ENCODE data around the gene ZNF148.
"Not testable (repeated sequence)": the region's sequence is repeated elsewhere in the genome, so short reads cannot be mapped to it uniquely, and the experiment has no call there.

Gene ZNF148

DNA sequence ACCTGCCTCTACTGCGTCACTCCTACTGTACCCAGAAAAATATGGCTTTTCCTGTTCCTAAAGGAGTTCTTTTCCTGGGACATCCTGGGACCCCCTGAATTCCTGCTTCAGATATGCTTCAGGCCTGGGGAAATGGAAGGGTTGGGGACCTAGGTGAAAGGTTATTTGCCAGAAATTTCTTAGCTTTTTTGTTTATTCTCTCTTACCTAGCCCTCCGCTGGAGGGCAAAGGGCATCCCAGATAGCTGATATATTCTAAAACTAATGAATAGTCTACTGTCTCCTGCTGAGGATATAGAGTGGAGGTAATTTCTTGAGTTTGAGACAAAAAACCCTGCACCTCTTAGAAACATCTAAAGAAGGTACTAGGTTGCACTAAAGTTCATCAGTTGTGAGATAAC, 3.6 kb upstream of the ZNF148 start:
- in situ Hi-C loops (cut with MboI; ENCODE audit: low sequenced_read_pairs): no loop called here

DNA sequence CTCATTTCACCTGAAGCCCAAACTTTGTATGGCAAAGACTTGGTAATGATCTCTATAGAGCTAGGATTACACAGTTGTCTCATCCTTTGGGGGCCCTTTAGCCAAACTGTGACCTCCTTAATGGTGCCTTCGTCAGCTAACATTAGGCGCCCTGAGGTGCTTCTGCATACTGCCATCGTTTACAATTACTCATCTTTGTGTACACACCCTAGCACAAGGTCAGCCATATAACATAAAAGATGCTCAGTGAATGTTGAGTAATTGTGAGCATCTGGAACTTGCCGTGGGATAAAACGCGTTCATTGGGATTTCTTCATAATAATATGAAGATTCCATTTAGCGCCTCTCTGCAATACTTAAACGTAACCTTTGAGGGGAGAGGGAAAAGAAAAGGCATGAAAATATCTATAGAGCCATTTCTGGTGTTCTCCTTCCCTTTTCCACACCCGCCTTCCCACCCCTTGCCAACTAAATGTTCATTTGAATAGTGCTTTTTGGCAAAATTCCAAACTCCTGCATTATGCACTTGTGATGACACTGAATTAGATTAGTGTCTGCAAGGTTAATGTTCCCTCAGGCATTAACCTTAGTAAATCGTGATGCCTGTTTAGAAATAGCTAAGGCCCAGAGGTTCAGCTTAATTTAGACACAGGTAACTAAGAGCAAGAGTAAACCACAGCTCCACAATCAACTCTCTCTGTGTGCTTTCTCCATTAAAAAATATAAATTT, 990 bp upstream of the ZNF148 start:
- in situ Hi-C loops (cut with MboI; ENCODE audit: low sequenced_read_pairs): no loop called here

DNA sequence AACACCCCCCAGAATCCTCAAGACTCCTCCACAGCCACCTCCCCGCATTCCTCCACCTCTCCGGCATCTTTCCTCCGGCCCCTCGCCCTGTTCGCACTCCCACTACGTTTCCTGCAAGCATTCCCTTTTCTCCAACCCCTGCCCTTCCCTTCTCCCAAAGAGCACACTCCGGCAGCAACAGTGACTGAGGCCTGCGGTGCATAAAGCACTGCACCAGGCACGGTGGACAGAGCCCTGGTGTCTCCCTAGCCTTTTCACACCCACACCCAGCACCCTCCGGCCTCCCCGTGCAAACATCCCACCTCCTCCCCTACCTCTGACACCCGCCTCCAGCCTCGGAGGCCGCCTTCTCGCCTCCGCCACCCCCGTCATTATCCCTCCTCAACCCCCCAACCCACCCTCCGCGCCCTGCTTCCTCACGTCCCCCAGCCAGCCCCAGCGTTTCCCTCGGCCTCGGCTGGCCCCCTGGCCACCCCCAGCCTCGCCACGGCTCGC, 577 bp downstream of the ZNF148 start:
- in situ Hi-C loops (cut with MboI; ENCODE audit: low sequenced_read_pairs): no loop called here

DNA sequence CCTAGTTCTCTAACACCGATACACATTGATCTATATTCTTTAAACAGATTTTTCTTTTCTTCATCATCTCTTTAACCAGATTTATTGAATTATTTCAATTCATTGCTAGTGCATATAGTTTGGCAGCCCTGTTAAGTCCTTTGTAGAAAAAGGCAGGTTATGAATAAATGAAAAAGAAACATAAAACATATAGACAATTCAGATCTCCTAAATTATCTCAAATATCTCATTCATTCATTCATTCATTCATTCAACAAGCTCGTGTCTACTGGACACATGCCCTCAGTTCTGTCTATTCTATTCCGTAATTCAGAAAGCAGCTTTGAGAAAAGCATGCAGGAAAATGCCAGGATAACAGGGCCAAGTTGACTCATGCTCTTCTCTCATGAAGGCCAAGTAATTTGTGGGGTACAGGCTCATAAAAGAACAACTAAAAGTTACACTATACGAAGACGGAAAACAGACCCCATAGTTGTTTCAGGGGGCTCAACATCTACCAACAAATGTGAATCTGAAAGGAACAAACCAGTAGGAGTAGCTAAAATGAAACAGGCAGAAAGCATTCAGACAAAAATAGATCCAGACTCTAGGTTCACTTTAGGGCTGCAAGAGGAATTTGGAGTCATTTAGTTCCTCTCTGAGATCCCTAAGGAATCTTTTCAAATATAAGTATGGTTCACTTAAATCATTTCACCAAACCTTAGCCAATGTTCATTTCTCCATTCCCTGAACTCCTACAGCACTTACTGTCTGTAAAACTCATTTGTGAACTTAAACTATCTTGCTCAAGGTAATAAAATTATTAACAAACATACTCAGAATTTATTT, 7.5 kb downstream of the ZNF148 start:
- in situ Hi-C loops (cut with MboI; ENCODE audit: low sequenced_read_pairs): no loop called here

DNA sequence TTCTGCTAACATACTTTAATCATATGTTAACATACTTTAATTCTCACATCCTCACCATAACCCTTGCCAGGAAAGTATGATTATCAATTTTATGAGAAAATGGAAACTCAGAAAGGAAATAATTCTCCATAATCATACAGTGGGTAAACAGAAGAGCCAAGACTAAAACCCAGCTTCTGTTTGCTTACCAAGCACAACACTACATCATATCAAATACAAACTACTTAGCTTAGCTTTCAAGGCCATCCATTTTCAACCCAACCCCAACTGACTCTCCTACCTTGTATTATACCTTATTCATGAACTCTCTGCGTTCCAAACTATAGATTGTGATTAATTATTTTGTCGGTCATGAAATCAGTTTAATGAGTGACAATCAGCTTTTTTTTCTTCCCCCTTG, 9.0 kb downstream of the ZNF148 start:
- in situ Hi-C loops (cut with MboI; ENCODE audit: low sequenced_read_pairs): no loop called here

DNA sequence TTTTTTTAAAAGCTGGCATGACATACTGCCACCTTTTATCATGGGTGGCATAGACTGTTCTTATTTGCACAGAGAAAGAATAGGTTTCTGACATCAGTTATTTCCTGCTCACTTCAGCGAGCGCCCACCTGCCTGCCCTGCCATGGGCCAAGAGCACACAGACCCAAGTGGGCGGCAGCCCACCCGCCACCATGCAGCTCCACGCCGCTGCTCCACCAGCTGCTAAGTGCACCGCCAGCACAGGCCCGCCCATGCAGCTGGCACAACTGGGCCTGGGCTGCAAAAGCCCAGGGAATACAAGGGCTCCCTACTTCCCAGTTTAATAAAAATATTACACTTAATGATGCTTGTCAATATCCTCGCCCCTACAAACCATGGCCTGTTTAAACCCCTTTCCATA, 15.4 kb downstream of the ZNF148 start:
- in situ Hi-C loops (cut with MboI; ENCODE audit: low sequenced_read_pairs): no loop called here

DNA sequence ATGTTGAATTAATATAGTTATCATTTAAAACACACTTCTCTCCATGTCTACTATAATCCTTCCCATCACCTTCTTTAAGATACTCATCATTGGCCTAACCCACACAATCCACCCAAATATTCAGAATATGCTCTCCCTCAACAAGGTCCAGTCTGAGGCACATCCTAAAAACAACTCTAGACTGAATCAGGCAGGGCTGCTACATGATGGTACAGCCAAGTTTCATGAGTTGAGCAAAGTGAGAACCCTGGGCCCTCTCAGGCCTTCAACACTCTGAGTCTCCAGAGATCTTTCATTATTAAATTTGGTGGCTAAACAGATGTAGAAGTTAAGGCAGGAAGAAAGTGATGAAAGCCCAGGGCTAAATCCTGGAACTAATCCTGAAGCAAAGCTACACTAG, 16.2 kb downstream of the ZNF148 start:
- in situ Hi-C loops (cut with MboI; ENCODE audit: low sequenced_read_pairs): no loop called here

DNA sequence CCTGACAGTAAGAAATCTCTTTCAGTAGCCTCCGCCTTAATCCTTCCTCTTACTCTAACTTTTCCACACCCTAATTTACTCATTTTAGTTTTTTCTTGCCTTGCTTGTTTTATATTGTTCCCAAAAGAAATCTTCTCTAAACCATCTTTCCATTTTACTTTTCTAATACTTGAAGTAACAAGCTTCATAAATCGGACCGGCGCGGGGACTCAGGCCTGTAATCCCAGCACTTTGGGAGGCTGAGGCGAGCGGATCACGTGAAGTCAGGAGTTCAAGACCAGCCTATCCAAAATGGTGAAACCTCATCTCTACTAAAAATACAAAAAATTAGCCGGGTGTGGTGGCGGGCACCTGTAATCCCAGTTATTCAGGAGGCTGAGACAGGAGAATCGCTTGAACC, 17.3 kb downstream of the ZNF148 start:
- in situ Hi-C loops (cut with MboI; ENCODE audit: low sequenced_read_pairs): no loop called here

DNA sequence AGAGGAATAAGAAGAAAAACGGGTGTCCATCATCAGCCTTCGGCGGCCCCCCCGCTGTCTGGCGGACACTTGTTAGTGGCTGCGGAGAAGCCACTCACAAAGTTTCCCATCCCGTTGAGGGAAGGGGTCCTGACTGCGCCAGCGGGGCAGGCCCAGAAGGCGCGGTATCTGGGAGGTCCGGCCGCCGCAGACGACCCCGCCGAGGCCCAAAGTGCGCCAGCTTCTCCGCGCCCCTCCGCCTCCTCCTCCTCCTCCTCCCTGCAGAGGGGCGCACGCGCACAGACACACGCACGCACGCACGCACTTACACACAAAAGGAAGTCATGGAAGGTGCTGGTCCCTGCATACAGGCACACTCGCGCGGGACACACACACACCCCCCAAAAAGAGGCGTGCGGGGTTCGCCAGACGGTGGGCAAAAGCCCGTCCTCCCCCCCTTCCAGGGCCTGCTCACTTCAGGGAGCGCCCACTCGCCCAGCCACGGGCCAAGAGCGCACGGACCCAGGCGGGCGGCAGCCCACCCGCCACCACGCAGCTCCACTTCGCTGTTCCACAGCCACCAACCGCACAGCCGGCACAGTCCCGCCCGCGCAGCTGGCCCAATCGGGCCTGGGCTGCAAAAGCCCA, 18.0 kb downstream of the ZNF148 start:
- in situ Hi-C loops (cut with MboI; ENCODE audit: low sequenced_read_pairs): no loop called here

DNA sequence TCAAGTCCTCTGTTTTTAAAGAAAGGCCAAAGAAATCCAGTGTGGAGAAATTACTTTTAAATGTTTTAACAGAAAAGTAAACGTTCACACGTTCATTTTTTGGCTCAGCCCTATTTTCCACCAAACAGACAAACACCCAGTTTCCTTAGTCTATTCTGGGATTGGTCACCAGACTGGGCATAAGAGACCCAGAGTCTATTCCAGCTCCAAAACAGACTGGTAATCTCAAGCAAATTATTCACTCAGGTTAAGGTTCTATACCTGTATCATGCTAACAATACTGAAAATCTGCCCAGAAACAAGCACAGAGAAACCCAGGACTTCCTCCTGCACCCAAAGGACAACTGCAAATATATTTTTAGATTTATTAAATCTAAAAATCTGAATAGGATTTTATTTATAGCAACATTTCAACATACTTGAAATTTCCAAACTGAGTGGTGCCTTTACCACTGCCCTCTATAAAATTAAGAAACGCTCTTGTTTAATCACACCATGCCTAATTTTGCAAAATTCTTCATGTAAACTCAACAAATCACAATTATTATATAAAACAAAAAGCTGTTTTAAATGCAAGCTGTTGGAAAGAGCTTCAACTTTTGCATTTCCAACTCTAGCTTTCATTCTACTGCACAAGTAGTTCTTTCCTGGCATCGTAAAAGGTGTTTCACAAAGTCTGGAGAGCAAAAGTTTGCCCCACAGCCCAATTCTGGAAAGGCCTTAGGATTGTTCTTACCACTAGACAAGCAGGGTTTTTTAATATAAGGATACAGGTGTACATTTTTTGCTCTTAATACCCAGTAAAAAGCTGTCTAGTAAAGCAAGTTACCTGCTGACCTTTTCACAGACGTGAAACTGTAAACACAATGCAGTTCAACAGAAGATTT, 18.7 kb downstream of the ZNF148 start:
- in situ Hi-C loops (cut with MboI; ENCODE audit: low sequenced_read_pairs): no loop called here

DNA sequence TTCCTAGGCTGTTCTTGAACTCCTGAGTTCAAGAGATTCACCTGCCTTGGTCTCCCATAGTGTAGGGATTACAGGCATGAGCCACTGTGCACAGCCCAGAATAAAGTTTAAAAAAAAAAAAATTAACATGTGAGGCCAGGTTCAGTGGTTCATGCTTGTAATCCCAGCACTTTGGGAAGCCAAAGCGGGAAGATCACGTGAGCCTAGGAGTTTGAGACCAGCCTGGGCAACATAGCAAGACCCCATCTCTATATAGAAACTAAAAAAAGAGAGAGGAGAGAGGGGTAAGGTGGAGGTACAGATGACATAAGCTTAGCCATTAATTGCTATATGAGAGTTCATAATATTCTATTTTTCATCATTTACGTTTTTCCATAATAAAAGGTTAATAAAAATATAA, 21.5 kb downstream of the ZNF148 start:
- in situ Hi-C loops (cut with MboI; ENCODE audit: low sequenced_read_pairs): no loop called here

DNA sequence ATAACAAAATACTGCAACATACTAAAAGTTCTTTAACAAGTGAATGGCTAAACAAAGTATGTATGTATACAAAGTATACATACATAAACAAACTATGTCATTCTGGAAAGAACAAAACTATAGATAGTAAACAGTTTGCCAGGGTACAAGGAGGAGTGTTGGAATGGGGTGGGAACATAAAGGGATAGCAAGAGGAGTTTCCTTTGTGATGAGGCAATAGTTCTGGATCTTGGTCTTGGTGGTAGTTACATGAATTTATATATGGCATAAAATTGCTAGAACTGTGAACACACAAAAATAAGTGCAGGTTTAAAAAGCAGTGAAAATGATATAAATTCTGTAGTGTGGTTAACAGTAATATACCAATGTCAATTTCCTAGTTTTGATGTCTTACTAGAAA, 22.0 kb downstream of the ZNF148 start:
- in situ Hi-C loops (cut with MboI; ENCODE audit: low sequenced_read_pairs): no loop called here

DNA sequence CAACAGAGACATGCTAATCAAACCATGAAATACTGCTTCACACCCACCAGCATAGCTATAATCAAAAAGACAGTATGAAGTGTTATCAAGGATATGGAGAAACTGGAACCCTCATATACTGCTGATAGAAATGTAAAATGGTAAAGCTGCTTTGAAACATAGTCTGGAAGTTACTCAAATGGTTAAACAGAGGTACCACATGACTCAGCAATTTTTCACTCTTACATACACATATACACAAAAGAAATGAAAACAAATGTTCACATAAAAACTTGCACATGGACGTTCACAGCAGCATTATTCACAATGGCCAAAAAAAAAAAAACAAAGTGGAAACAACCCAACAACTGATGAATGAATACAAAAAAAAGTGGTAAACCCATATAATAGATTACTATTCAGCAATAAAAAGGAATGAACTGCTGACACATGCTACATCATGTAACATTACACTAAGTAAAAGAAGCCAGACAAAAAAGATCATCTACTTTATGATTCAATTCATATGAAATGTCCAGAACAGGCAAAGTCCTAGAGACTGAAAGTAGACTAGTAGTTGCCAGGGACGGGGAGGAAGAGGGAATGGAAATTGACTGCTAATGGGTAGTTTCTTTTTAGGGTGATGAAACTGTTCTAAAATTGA, 23.2 kb downstream of the ZNF148 start:
- in situ Hi-C loops (cut with MboI; ENCODE audit: low sequenced_read_pairs): no loop called here

DNA sequence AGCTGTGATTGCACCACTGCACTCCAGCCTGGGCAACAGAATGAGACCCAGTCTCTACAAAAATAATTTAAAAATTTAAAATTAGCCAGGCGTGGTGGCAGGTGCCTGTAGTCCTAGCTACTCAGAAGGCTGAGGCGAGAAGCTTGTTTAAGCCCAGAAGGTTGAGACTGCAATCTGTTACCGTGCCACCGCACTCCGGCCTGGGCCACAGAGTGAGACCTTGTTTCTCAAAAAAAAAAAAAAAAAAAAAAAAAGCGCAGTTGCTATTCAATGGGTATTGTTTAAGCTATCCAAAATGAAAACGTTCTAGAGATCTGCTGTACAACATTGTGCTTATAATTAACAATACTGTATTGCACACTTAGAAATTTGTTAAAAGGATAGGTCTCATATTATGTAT, 24.0 kb downstream of the ZNF148 start:
- in situ Hi-C loops (cut with MboI; ENCODE audit: low sequenced_read_pairs): no loop called here

DNA sequence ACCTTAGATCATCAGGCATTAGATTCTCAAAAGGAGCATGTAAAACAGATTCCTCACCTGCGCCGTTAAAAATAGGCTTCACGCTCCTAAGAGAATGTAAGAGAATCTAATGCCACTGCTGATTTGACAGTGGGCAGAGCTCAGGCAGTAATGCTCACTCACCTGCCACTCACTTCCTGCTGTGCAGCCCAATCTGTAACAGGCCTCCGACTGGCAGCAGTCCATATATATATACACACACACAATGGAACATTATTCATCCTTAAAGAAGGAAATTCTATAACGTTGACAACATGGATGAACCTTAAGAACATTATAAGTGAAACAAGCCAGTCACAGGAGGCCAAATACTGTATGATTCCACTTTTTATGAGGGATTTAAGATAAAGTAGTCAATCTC, 24.5 kb downstream of the ZNF148 start:
- in situ Hi-C loops (cut with MboI; ENCODE audit: low sequenced_read_pairs): no loop called here

DNA sequence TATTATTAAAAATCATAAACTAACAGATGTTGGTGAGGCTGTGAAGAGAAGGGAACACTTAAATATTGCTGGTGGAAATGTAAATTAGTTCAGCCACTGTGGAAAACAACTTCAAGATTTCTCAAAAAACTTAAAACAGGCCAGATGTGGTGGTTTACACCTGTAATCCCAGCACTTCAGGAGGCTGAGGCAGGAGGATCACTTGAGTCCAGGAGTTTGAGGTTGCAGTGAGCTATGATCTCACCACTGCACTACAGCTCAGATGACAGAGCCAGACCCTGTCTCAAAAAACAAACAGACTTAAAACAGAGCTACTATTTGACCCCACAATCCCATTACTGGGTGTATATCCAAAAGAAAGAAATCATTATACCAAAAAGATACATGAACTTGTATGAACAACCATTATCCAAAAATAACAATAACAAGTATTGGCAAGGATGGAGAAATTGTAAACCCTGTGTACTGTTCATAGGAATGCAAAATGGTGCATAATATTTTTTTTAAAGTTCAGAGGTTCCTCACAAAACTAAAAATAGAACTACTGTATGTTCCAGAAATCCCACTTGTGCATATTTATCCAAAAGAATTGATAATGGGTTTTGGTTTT, 25.5 kb downstream of the ZNF148 start:
- in situ Hi-C loops (cut with MboI; ENCODE audit: low sequenced_read_pairs): no loop called here

DNA sequence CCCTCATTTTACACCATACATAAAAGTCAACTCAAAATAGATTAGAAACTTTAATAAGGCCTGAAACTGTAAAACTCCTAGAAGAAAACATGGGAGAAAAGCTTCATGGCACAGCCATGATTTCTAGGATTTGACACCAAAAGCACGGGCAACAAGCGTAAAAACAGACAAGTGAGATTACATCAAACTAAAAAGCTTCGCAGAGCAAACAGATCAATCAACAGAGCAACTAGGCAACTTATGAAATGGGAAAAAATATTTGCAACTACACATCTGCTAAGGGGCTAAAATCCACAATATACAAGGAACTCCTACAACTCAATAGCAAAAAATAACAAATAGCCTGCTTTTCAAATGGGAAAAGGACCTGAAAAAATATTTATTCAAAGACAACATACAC, 26.1 kb downstream of the ZNF148 start:
- in situ Hi-C loops (cut with MboI; ENCODE audit: low sequenced_read_pairs): no loop called here

DNA sequence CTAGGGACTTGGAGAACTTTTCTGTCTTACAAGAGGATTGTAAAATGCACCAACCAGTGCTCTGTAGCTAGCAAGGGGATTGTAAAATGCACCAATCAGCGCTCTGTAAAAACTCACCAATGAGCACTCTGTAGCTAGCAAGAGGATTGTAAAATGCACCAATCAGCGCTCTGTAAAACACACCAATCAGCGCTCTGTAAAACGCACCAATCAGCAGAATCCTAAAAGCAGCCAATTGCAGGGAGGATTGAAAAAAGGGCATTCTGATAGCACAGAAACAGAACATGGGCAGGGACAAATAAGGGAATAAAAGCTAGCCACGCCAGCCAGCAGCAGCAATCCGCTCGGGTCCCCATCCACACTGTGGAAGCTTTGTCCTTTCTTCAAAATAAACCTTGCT, 31.8 kb downstream of the ZNF148 start:
- in situ Hi-C loops (cut with MboI; ENCODE audit: low sequenced_read_pairs): not testable (repeated sequence)

DNA sequence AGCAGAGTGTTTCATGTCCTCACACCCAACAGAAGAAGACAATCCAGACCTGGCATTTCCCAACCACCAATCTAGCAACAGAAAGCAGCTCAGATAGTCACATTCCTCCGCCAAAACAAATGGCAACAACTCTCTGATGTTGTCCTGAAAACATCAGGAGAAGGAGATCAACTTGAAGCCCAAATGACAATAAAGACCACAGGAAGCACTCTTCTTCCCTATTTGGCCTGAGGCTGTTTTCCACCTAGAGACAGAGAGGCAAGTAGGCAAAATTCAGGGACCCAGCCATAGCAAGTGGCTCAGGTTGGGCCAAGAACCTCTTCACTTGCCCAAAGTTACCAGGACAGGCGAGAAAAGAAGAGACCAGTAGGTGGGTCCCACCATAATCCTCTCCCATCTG, 35.0 kb downstream of the ZNF148 start:
- in situ Hi-C loops (cut with MboI; ENCODE audit: low sequenced_read_pairs): no loop called here

DNA sequence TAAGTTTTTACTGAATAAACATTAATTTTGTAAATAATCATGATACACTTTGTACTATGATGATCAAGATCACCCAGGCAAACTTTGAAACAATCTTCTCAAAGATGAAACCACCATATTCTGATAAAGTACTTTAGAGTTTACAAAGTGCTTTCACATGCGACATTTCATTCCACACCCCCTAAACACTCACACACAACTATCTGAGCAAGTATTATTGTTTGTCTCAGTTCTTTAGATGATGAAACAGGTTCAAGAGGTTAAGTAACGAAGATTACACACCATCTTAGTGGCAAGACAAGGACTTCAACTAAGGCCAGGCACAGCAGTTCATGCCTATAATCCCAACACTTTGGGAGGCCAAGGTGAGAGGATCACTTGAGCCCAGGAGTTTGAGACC, 37.6 kb downstream of the ZNF148 start:
- in situ Hi-C loops (cut with MboI; ENCODE audit: low sequenced_read_pairs): no loop called here

All from HL-60/S4 treated with phorbol 12-myristate 13-acetate at 8.2 ng/mL for 4 days and 3 days (cell line).